Neural cell (in vitro differentiated cells): Measurements from ENCODE around the gene SLC22A3. TPM values are rescaled to one million over a fixed set of nuclear protein-coding genes. Genes with fewer than 3 reads are reported as not detected.

Source experiments
- H2AFZ ChIP-seq: fragments of 200-600, 300-800 bp; sonication (generic), shearing (Covaris generic); 2 replicates; pipeline ENCODE4 v1.6.0; 2014; ENCODE audit warnings: low read depth, mild to moderate bottlenecking, antibody characterized with exemption, low read length, moderate library complexity
- H3F3A ChIP-seq: fragments of 200-600 bp; shearing (Covaris generic); 2 replicates; pipeline ENCODE4 v1.6.1; 2016; ENCODE audit warnings: mild to moderate bottlenecking, moderate library complexity, mixed read lengths, antibody characterized with exemption, low read length; ENCODE audit not compliant: insufficient read depth, poor library complexity, severe bottlenecking
- H3K27ac ChIP-seq: fragments of 200-600, 300-800 bp; sonication (generic), shearing (Covaris generic); 2 replicates; pipeline ENCODE4 v1.5.1; 2014; ENCODE audit warnings: mild to moderate bottlenecking, low read length, moderate library complexity
- H3K27me3 ChIP-seq: fragments of 300-800, 200-600 bp; sonication (generic), shearing (Covaris generic); 2 replicates; pipeline ENCODE4 v1.6.0; 2014; ENCODE audit warnings: mild to moderate bottlenecking, low read depth, low read length, moderate library complexity; ENCODE audit not compliant: insufficient read depth
- H3K36me3 ChIP-seq: fragments of 300-800, 200-600 bp; sonication (generic), shearing (Covaris generic); 2 replicates; pipeline ENCODE4 v1.5.1; 2014; ENCODE audit warnings: mild to moderate bottlenecking, antibody characterized with exemption, low read length, moderate library complexity; ENCODE audit not compliant: insufficient read depth
- H3K4me2 ChIP-seq: fragments of 300-800, 200-600 bp; sonication (generic), shearing (Covaris generic); 2 replicates; pipeline ENCODE4 v1.6.0; 2014; ENCODE audit warnings: mild to moderate bottlenecking, low read length
- H3K4me3 ChIP-seq: fragments of 300-800, 200-600 bp; sonication (generic), shearing (Covaris generic); 2 replicates; pipeline ENCODE4 v1.5.1; 2014; ENCODE audit warnings: mild to moderate bottlenecking, low read length, moderate library complexity
- H3K79me2 ChIP-seq: fragments of 200-600 bp; shearing (Covaris generic); replicated peaks from 2 replicates; pipeline ENCODE4 v1.6.0; 2014; ENCODE audit warnings: mild to moderate bottlenecking, low read length, moderate library complexity; ENCODE audit not compliant: insufficient read depth
- H3K9ac ChIP-seq: fragments of 300-800, 200-600 bp; sonication (generic), shearing (Covaris generic); 2 replicates; pipeline ENCODE4 v1.6.1; 2016; ENCODE audit warnings: mild to moderate bottlenecking, low read length, mixed read lengths
- H3K9me2 ChIP-seq: fragments of 200-600 bp; shearing (Covaris generic); 2 replicates; pipeline ENCODE4 v1.6.1; 2016; ENCODE audit warnings: mild to moderate bottlenecking, low read length, mixed read lengths; ENCODE audit not compliant: insufficient read depth
- H3K9me3 ChIP-seq: fragments of 200-600, 300-800 bp; sonication (generic), shearing (Covaris generic); 2 replicates; pipeline ENCODE4 v1.6.1; 2016; ENCODE audit warnings: mild to moderate bottlenecking, mixed run types, low read length, moderate library complexity, mixed read lengths
- H4K20me1 ChIP-seq: fragments of 200-600 bp; shearing (Covaris generic); 2 replicates; pipeline ENCODE4 v1.6.1; 2016; ENCODE audit warnings: mild to moderate bottlenecking, mixed run types; ENCODE audit not compliant: insufficient read depth
- CTCF ChIP-seq: fragments of 450-650 bp; IDR thresholded peaks from 2 replicates; pipeline ENCODE4 v1.5.1; 2014; ENCODE audit warnings: antibody characterized with exemption, mild to moderate bottlenecking, moderate library complexity; ENCODE audit not compliant: poor library complexity, severe bottlenecking
- EP300 ChIP-seq: fragments of 450-650 bp; conservative IDR thresholded peaks from 2 replicates; pipeline ENCODE4 v1.6.1; 2014; ENCODE audit warnings: antibody characterized with exemption, mild to moderate bottlenecking, moderate library complexity; ENCODE audit not compliant: poor library complexity, severe bottlenecking
- EZH2 ChIP-seq: fragments of 200-600, 300-800 bp; shearing (Covaris generic), sonication (generic); IDR thresholded peaks from 2 replicates; pipeline ENCODE4 v1.6.1; 2014; ENCODE audit warnings: antibody characterized with exemption, low read length, borderline replicate concordance, mild to moderate bottlenecking; ENCODE audit not compliant: insufficient read depth, poor library complexity, severe bottlenecking
- MXI1 ChIP-seq: fragments of 450-650 bp; conservative IDR thresholded peaks from 2 replicates; pipeline ENCODE4 v1.6.1; 2014; ENCODE audit warnings: antibody characterized with exemption, mild to moderate bottlenecking; ENCODE audit not compliant: poor library complexity, severe bottlenecking
- POLR2AphosphoS5 ChIP-seq: IDR thresholded peaks from 2 replicates; pipeline ENCODE4 v1.6.1; 2012
- RAD21 ChIP-seq: fragments of 450-650 bp; conservative IDR thresholded peaks from 2 replicates; pipeline ENCODE4 v1.6.1; 2014; ENCODE audit warnings: antibody characterized with exemption, mild to moderate bottlenecking, moderate library complexity
- REST ChIP-seq: IDR thresholded peaks from 2 replicates; pipeline ENCODE4 v1.6.1; 2012; ENCODE audit warnings: borderline replicate concordance
- SMC3 ChIP-seq: fragments of 450-650 bp; conservative IDR thresholded peaks from 2 replicates; pipeline ENCODE4 v1.6.1; 2014; ENCODE audit warnings: antibody characterized with exemption, mild to moderate bottlenecking, moderate library complexity; ENCODE audit not compliant: poor library complexity
- TAF1 ChIP-seq: IDR thresholded peaks from 2 replicates; pipeline ENCODE4 v1.6.1; 2012; ENCODE audit warnings: low read depth
- polyA plus RNA-seq: library from polyadenylated mRNA; depleted of rRNA; stranded (reverse); fragments of >200 nt; gene quantifications from 2 replicates; pipeline ENCODE4 v1.2.3, GENCODE V29; 2014

Gene SLC22A3
- polyA plus RNA-seq, 1 donor from 2014 or later = not detected

- no peaks in the 10 kb centered on the region for H3K9me3 ChIP-seq
- H3K36me3 ChIP-seq = no peaks in the 10 kb centered on the region
- H3K27ac ChIP-seq = no peak overlapping the region
- no peak overlapping the region for H3K4me2 ChIP-seq
- no peaks in the 10 kb centered on the region for H3K27me3 ChIP-seq
- H3K9ac ChIP-seq = no peak overlapping the region
- no peaks in the 10 kb centered on the region for H3K79me2 ChIP-seq
- no peak overlapping the region for H2AFZ ChIP-seq
- no peaks in the 10 kb centered on the region for H3F3A ChIP-seq
- no peaks in the 10 kb centered on the region for H4K20me1 ChIP-seq
- H3K4me3 ChIP-seq = no peak overlapping the region
- H3K9me2 ChIP-seq = no peaks in the 10 kb centered on the region
- peak; percentile 97 for TF ChIP-seq SMC3
- TF ChIP-seq CTCF = peak; percentile 99
- no peak for TF ChIP-seq TAF1
- peak; percentile 99 for TF ChIP-seq RAD21
Measured at GRCh38 chr6:160455541-160456213, 107.5 kb downstream of the SLC22A3 start.

- H3F3A ChIP-seq = no peaks in the 10 kb centered on the region
- no peak overlapping the region for H3K27ac ChIP-seq
- no peak overlapping the region for H3K9ac ChIP-seq
- TF ChIP-seq SMC3 (peak; percentile 29), RAD21 (no peak)
- no peaks in the 10 kb centered on the region for H3K27me3 ChIP-seq
- H3K36me3 ChIP-seq = no peaks in the 10 kb centered on the region
- H3K9me3 ChIP-seq = no peaks in the 10 kb centered on the region
- no peak overlapping the region for H2AFZ ChIP-seq
- H3K9me2 ChIP-seq = no peaks in the 10 kb centered on the region
- H3K4me3 ChIP-seq = no peak overlapping the region
- H3K79me2 ChIP-seq = no peaks in the 10 kb centered on the region
- H4K20me1 ChIP-seq = no peaks in the 10 kb centered on the region
- H3K4me2 ChIP-seq = no peak overlapping the region
Measured at GRCh38 chr6:160456214-160456546, 108.0 kb downstream of the SLC22A3 start.

- no peaks in the 10 kb centered on the region for H3K27me3 ChIP-seq
- no peak overlapping the region for H3K4me3 ChIP-seq
- H3K36me3 ChIP-seq = no peaks in the 10 kb centered on the region
- H3F3A ChIP-seq = no peaks in the 10 kb centered on the region
- H2AFZ ChIP-seq = no peak overlapping the region
- no peaks in the 10 kb centered on the region for H3K9me2 ChIP-seq
- no peaks in the 10 kb centered on the region for H3K9me3 ChIP-seq
- no peak overlapping the region for H3K9ac ChIP-seq
- H3K4me2 ChIP-seq = no peak overlapping the region
- no peak overlapping the region for H3K27ac ChIP-seq
- no peak for TF ChIP-seq POLR2AphosphoS5
- no peak for TF ChIP-seq EZH2
- no peak for TF ChIP-seq EP300
- no peak for TF ChIP-seq SMC3
- TF ChIP-seq TAF1 = no peak
- no peak for TF ChIP-seq CTCF
- TF ChIP-seq RAD21 = no peak
- no peak for TF ChIP-seq MXI1
- no peak for TF ChIP-seq REST
- no peaks in the 10 kb centered on the region for H3K79me2 ChIP-seq
- H4K20me1 ChIP-seq = no peaks in the 10 kb centered on the region
Measured at GRCh38 chr6:160457823-160458222, 109.6 kb downstream of the SLC22A3 start.
